ENCODE data around the gene RDH13.
"Not testable (repeated sequence)": the region's sequence is repeated elsewhere in the genome, so short reads cannot be mapped to it uniquely, and the experiment has no call there.

Gene RDH13

DNA sequence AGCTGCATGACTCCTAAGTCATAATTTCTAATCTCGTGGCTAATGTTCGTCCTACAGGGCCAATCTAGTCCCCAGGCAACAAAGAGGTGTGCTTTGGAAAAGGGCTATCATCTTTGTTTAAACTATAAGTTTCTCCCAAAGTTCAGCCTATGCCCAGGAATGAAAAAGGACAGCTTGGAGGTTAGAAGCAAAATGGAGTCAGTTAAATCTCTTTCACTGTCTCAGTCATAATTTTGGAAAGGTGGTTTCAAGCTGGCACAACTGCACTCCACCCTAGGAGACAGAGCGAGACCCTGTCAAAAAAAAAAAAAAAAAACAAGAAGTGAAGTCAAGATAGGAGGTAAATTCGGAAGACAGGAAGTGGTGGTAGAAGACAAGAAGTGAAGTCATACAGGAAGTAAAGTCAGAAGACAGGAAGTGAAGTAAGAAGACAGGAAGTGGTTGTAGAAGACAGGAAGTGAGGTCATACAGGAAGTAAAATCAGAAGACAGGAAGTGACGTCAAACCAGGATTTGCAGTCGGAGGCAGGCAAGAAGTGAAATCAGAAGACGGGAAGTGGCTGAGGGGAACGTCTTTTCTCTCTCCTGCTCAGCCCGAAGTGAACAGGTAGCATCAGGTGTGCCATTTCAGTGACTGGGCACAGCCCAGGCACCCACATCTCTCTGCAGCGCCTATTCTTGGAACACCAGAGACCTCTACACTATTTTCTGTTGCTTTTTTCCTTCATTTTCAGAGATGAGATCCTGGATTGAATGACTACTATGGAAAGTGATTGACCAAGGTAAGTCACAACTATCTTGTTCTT, 57.1 kb downstream of the RDH13 start:
- TF ChIP-seq, protein P1, sequence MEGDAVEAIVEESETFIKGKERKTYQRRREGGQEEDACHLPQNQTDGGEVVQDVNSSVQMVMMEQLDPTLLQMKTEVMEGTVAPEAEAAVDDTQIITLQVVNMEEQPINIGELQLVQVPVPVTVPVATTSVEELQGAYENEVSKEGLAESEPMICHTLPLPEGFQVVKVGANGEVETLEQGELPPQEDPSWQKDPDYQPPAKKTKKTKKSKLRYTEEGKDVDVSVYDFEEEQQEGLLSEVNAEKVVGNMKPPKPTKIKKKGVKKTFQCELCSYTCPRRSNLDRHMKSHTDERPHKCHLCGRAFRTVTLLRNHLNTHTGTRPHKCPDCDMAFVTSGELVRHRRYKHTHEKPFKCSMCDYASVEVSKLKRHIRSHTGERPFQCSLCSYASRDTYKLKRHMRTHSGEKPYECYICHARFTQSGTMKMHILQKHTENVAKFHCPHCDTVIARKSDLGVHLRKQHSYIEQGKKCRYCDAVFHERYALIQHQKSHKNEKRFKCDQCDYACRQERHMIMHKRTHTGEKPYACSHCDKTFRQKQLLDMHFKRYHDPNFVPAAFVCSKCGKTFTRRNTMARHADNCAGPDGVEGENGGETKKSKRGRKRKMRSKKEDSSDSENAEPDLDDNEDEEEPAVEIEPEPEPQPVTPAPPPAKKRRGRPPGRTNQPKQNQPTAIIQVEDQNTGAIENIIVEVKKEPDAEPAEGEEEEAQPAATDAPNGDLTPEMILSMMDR (IDR thresholded peaks at IDR 0.05; ENCODE audit: insufficient read depth, low read depth, low read length, missing control alignments), result no peak
- no peak for DNase-seq (ENCODE audit: low read depth)
- no peak overlapping the region for H3K4me3 ChIP-seq (ENCODE audit: low read length)

DNA sequence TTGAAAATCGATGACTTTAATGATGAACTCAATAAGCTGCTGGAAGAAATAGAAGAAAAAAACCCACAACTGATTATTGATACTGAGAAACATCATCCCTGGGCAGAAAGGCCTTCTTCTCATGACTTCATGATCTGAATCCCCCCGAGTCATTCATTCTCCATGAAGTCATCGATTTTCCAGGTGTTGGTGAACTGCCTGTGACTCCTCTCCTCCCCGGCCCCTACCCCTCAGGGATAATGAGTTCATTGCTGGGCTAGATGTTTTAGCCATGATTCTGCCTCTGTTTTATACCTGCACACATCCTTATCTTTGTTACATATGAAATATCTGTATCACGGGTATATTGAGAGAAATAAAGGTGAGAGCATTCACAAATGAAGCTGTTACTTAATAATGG, 62.2 kb downstream of the RDH13 start:
- peak; percentile 17 for DNase-seq (ENCODE audit: low read depth)
- TF ChIP-seq, protein P1 (IDR thresholded peaks at IDR 0.05; ENCODE audit: insufficient read depth, low read depth, low read length, missing control alignments), result no peak
- H3K4me3 ChIP-seq (ENCODE audit: low read length), result no peak overlapping the region

DNA sequence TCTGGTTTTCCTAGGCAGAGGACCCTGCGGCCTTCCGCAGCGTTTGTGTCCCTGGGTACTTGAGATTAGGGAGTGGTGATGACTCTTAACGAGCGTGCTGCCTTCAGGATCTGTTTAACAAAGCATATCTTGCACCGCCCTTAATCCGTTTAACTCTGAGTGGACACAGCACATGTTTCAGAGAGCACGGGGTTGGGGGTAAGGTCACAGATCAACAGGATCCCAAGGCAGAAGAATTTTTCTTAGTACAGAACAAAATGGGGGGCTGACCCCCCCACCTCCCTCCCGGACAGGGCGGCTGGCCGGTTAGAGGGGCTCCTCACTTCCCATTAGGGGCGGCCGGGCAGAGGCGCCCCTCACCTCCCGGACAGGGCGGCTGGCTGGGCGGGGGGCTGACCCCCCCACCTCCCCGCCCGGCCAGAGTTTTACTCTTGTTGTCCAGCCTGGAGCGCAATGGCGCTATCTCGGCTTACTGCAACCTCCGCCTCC, 64.2 kb downstream of the RDH13 start:
- H3K4me3 ChIP-seq (ENCODE audit: low read length); DNase-seq (ENCODE audit: low read depth): not testable (repeated sequence)

DNA sequence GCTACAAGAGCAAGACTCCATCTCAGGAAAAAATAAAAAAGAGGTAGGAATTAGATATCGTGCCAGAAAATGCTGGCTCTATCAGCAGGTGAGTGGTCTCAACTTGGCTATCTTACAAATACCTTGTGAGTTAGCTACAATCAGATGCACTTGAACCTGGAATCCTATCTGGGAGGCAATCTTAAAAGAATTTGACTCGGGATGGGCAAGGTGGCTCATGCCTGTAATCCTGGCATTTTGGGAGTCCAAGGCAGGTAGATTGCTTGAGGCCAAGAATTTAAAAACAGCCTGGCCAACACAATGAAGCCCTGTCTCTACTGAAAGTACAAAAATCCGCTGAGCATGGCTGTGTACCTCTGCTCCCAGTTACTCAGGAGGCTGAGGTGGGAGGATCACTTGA, 67.4 kb downstream of the RDH13 start:
- TF ChIP-seq, protein P1 (IDR thresholded peaks at IDR 0.05; ENCODE audit: insufficient read depth, low read depth, low read length, missing control alignments), result no peak
- H3K4me3 ChIP-seq (ENCODE audit: low read length), result no peak overlapping the region
- DNase-seq (ENCODE audit: low read depth), result no peak
